ENCODE data around the gene CIDEB. TPM values are rescaled to one million over a fixed set of nuclear protein-coding genes. Genes with fewer than 3 reads are reported as not detected.

The CIDEB gene
- polyA plus RNA-seq, 1 donor from 2014 or later = not detected

- Histone ChIP-seq H3K36me3 (ENCODE audit: insufficient read depth, low read length) (no peaks in the 10 kb centered on the region), H2AFZ (ENCODE audit: low read depth, low read length) (no peak overlapping the region), H3K9me3 (ENCODE audit: low read length) (no peaks in the 10 kb centered on the region), H3K27ac (ENCODE audit: low read length) (no peak overlapping the region), H3K79me2 (replicated peaks; ENCODE audit: insufficient read depth, low read length) (no peaks in the 10 kb centered on the region), H3F3A (ENCODE audit: insufficient read depth, low read length, poor library complexity, severe bottlenecking) (no peaks in the 10 kb centered on the region), H4K20me1 (ENCODE audit: insufficient read depth) (no peaks in the 10 kb centered on the region), H3K4me2 (ENCODE audit: low read length) (no peak overlapping the region), H3K9ac (ENCODE audit: low read length) (no peak overlapping the region), H3K4me3 (ENCODE audit: low read length) (no peak overlapping the region), H3K27me3 (ENCODE audit: insufficient read depth, low read depth, low read length) (peaks cover 6% of the 10 kb centered on the region), H3K9me2 (ENCODE audit: insufficient read depth, low read length) (no peaks in the 10 kb centered on the region)
- no peak for TF ChIP-seq CTCF (IDR thresholded peaks at IDR 0.05; ENCODE audit: poor library complexity, severe bottlenecking)
- TF ChIP-seq RAD21 (conservative IDR thresholded peaks at IDR 0.05) = no peak
- TF ChIP-seq, protein P1, sequence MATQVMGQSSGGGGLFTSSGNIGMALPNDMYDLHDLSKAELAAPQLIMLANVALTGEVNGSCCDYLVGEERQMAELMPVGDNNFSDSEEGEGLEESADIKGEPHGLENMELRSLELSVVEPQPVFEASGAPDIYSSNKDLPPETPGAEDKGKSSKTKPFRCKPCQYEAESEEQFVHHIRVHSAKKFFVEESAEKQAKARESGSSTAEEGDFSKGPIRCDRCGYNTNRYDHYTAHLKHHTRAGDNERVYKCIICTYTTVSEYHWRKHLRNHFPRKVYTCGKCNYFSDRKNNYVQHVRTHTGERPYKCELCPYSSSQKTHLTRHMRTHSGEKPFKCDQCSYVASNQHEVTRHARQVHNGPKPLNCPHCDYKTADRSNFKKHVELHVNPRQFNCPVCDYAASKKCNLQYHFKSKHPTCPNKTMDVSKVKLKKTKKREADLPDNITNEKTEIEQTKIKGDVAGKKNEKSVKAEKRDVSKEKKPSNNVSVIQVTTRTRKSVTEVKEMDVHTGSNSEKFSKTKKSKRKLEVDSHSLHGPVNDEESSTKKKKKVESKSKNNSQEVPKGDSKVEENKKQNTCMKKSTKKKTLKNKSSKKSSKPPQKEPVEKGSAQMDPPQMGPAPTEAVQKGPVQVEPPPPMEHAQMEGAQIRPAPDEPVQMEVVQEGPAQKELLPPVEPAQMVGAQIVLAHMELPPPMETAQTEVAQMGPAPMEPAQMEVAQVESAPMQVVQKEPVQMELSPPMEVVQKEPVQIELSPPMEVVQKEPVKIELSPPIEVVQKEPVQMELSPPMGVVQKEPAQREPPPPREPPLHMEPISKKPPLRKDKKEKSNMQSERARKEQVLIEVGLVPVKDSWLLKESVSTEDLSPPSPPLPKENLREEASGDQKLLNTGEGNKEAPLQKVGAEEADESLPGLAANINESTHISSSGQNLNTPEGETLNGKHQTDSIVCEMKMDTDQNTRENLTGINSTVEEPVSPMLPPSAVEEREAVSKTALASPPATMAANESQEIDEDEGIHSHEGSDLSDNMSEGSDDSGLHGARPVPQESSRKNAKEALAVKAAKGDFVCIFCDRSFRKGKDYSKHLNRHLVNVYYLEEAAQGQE (IDR thresholded peaks at IDR 0.05; ENCODE audit: borderline replicate concordance) = no peak
- no peak for TF ChIP-seq EZH2 (IDR thresholded peaks at IDR 0.05; ENCODE audit: borderline replicate concordance, insufficient read depth, low read length, poor library complexity, severe bottlenecking)
- no peak for TF ChIP-seq MXI1 (conservative IDR thresholded peaks at IDR 0.05; ENCODE audit: poor library complexity, severe bottlenecking)
- no peak for TF ChIP-seq TAF1 (IDR thresholded peaks at IDR 0.05; ENCODE audit: low read depth)
- TF ChIP-seq EP300 (conservative IDR thresholded peaks at IDR 0.05; ENCODE audit: poor library complexity, severe bottlenecking) = no peak
- no peak for TF ChIP-seq SMC3 (conservative IDR thresholded peaks at IDR 0.05; ENCODE audit: poor library complexity)
- TF ChIP-seq POLR2AphosphoS5 (IDR thresholded peaks at IDR 0.05) = no peak
These were observed 46.0 kb upstream of the CIDEB start for GRCh38 chr14:24353559-24354481.

GRCh38 chr14:24351517-24351916 is 43.7 kb upstream of the CIDEB start:
- Histone ChIP-seq H3K4me2 (ENCODE audit: low read length) (no peak overlapping the region), H3K27me3 (ENCODE audit: insufficient read depth, low read depth, low read length) (peaks cover 6% of the 10 kb centered on the region), H4K20me1 (ENCODE audit: insufficient read depth) (no peaks in the 10 kb centered on the region), H3K79me2 (replicated peaks; ENCODE audit: insufficient read depth, low read length) (no peaks in the 10 kb centered on the region), H3K4me3 (ENCODE audit: low read length) (no peak overlapping the region), H3K9ac (ENCODE audit: low read length) (no peak overlapping the region), H3F3A (ENCODE audit: insufficient read depth, low read length, poor library complexity, severe bottlenecking) (no peaks in the 10 kb centered on the region), H3K9me2 (ENCODE audit: insufficient read depth, low read length) (no peaks in the 10 kb centered on the region), H3K27ac (ENCODE audit: low read length) (no peak overlapping the region), H3K9me3 (ENCODE audit: low read length) (no peaks in the 10 kb centered on the region), H2AFZ (ENCODE audit: low read depth, low read length) (no peak overlapping the region), H3K36me3 (ENCODE audit: insufficient read depth, low read length) (no peaks in the 10 kb centered on the region)
- TF ChIP-seq EZH2 (IDR thresholded peaks at IDR 0.05; ENCODE audit: borderline replicate concordance, insufficient read depth, low read length, poor library complexity, severe bottlenecking) (no peak), POLR2AphosphoS5 (IDR thresholded peaks at IDR 0.05) (no peak), SMC3 (conservative IDR thresholded peaks at IDR 0.05; ENCODE audit: poor library complexity) (no peak), EP300 (conservative IDR thresholded peaks at IDR 0.05; ENCODE audit: poor library complexity, severe bottlenecking) (no peak), RAD21 (conservative IDR thresholded peaks at IDR 0.05) (no peak), CTCF (IDR thresholded peaks at IDR 0.05; ENCODE audit: poor library complexity, severe bottlenecking) (no peak), TAF1 (IDR thresholded peaks at IDR 0.05; ENCODE audit: low read depth) (no peak), MXI1 (conservative IDR thresholded peaks at IDR 0.05; ENCODE audit: poor library complexity, severe bottlenecking) (no peak)
- TF ChIP-seq, protein P1 (IDR thresholded peaks at IDR 0.05; ENCODE audit: borderline replicate concordance) = no peak

All from neural cell (in vitro differentiated cells).